ENCODE measurements around the gene HOXB8.

The HOXB8 gene

GRCh38 chr17:48639982-48640857 lies 25.1 kb upstream of the HOXB8 start:
- Histone ChIP-seq H3K36me3 (ENCODE audit: control insufficient read depth in 1 of 2, insufficient read depth in 2 of 2, low read depth in 1 of 2, low read length in 2 of 2) (no peaks in the 10 kb centered on the region), H2BK5ac (ENCODE audit: low read depth, low read length, poor library complexity, severe bottlenecking) (no peak overlapping the region), H3K18ac (ENCODE audit: low read depth in 1 of 2, low read length in 2 of 2) (no peak overlapping the region), H4K91ac (ENCODE audit: low read length) (no peak overlapping the region), H3K9me3 (ENCODE audit: control insufficient read depth, low read length) (no peaks in the 10 kb centered on the region), H2BK15ac (ENCODE audit: low read depth, poor library complexity, severe bottlenecking) (no peak overlapping the region), H3K4ac (ENCODE audit: low read depth in 1 of 2, low read length in 2 of 2) (no peak overlapping the region), H3K4me2 (ENCODE audit: low read length, poor library complexity, severe bottlenecking) (no peak overlapping the region), H3K4me3 (ENCODE audit: insufficient read depth in 1 of 2, low read depth in 1 of 2, low read length in 2 of 2) (no peak overlapping the region), H3K9ac (ENCODE audit: low read length) (no peak overlapping the region), H3K23ac (ENCODE audit: low read length in 2 of 2) (no peak overlapping the region), H2BK120ac (ENCODE audit: low read depth, low read length) (no peak overlapping the region), H2AFZ (ENCODE audit: low read depth, low read length) (no peak overlapping the region), H2AK5ac (ENCODE audit: low read length, severe bottlenecking) (no peak overlapping the region), H2BK12ac (ENCODE audit: low read length in 2 of 2) (peak overlapping the region in 1 of 2 experiments; percentile 47), H3K14ac (ENCODE audit: low read length in 2 of 2) (no peak overlapping the region), H3K79me1 (replicated peaks; ENCODE audit: low read length, poor library complexity, severe bottlenecking) (no peaks in the 10 kb centered on the region), H4K8ac (ENCODE audit: low read length) (no peak overlapping the region), H3K4me1 (ENCODE audit: control insufficient read depth, insufficient read depth, low read depth, low read length) (peaks cover 4% of the 10 kb centered on the region), H3K27ac (ENCODE audit: low read length, poor library complexity, severe bottlenecking) (no peak overlapping the region), H3K27me3 (ENCODE audit: control insufficient read depth in 1 of 2, insufficient read depth in 1 of 2, low read length in 2 of 2) (peaks cover 99 to 100% of the 10 kb centered on the region in 2 experiments)
- WGBS: 35% methylated on average over 2 of the region's 6 CpGs
- DNase-seq: peak; percentile 50

GRCh38 chr17:48639136-48639535 lies 24.0 kb upstream of the HOXB8 start:
- Histone ChIP-seq H2BK120ac (ENCODE audit: low read depth, low read length) (peak overlapping the region; percentile 43), H3K4me2 (ENCODE audit: low read length, poor library complexity, severe bottlenecking) (no peak overlapping the region), H3K18ac (ENCODE audit: low read depth in 1 of 2, low read length in 2 of 2) (peak overlapping the region in 1 of 2 experiments; percentile 77), H3K36me3 (ENCODE audit: control insufficient read depth in 1 of 2, insufficient read depth in 2 of 2, low read depth in 1 of 2, low read length in 2 of 2) (no peaks in the 10 kb centered on the region), H3K14ac (ENCODE audit: low read length in 2 of 2) (peak overlapping the region in 1 of 2 experiments; percentile 28), H4K91ac (ENCODE audit: low read length) (peak overlapping the region; percentile 85), H3K4ac (ENCODE audit: low read depth in 1 of 2, low read length in 2 of 2) (peak overlapping the region; percentile 76 to 85), H3K9ac (ENCODE audit: low read length) (no peak overlapping the region), H2AK5ac (ENCODE audit: low read length, severe bottlenecking) (no peak overlapping the region), H2BK15ac (ENCODE audit: low read depth, poor library complexity, severe bottlenecking) (no peak overlapping the region), H3K9me3 (ENCODE audit: control insufficient read depth, low read length) (no peaks in the 10 kb centered on the region), H3K4me3 (ENCODE audit: insufficient read depth in 1 of 2, low read depth in 1 of 2, low read length in 2 of 2) (no peak overlapping the region), H2BK12ac (ENCODE audit: low read length in 2 of 2) (peak overlapping the region; percentile 14 to 71), H3K27me3 (ENCODE audit: control insufficient read depth in 1 of 2, insufficient read depth in 1 of 2, low read length in 2 of 2) (peaks cover 99 to 100% of the 10 kb centered on the region in 2 experiments), H3K23ac (ENCODE audit: low read length in 2 of 2) (peak overlapping the region in 1 of 2 experiments; percentile 47), H2AFZ (ENCODE audit: low read depth, low read length) (no peak overlapping the region), H3K79me1 (replicated peaks; ENCODE audit: low read length, poor library complexity, severe bottlenecking) (no peaks in the 10 kb centered on the region), H3K27ac (ENCODE audit: low read length, poor library complexity, severe bottlenecking) (no peak overlapping the region), H4K8ac (ENCODE audit: low read length) (no peak overlapping the region), H3K4me1 (ENCODE audit: control insufficient read depth, insufficient read depth, low read depth, low read length) (peaks cover 4% of the 10 kb centered on the region), H2BK5ac (ENCODE audit: low read depth, low read length, poor library complexity, severe bottlenecking) (no peak overlapping the region)
- WGBS: 72% methylated on average over 5 of the region's 5 CpGs
- DNase-seq: no peak

- 35% methylated on average over 14 of the region's 18 CpGs for WGBS
- Histone ChIP-seq H3K18ac (ENCODE audit: low read depth in 1 of 2, low read length in 2 of 2) (peak overlapping the region in 1 of 2 experiments; percentile 56), H3K4me3 (ENCODE audit: insufficient read depth in 1 of 2, low read depth in 1 of 2, low read length in 2 of 2) (no peak overlapping the region), H4K8ac (ENCODE audit: low read length) (peak overlapping the region; percentile 61), H2AK5ac (ENCODE audit: low read length, severe bottlenecking) (no peak overlapping the region), H2BK5ac (ENCODE audit: low read depth, low read length, poor library complexity, severe bottlenecking) (no peak overlapping the region), H3K4me1 (ENCODE audit: control insufficient read depth, insufficient read depth, low read depth, low read length) (peaks cover 9% of the 10 kb centered on the region), H2BK120ac (ENCODE audit: low read depth, low read length) (no peak overlapping the region), H2BK15ac (ENCODE audit: low read depth, poor library complexity, severe bottlenecking) (no peak overlapping the region), H4K91ac (ENCODE audit: low read length) (no peak overlapping the region), H3K9me3 (ENCODE audit: control insufficient read depth, low read length) (no peaks in the 10 kb centered on the region), H3K14ac (ENCODE audit: low read length in 2 of 2) (peak overlapping the region in 1 of 2 experiments; percentile 30), H2BK12ac (ENCODE audit: low read length in 2 of 2) (peak overlapping the region in 1 of 2 experiments; percentile 63), H3K4ac (ENCODE audit: low read depth in 1 of 2, low read length in 2 of 2) (peak overlapping the region; percentile 24 to 46), H3K4me2 (ENCODE audit: low read length, poor library complexity, severe bottlenecking) (no peak overlapping the region), H3K79me1 (replicated peaks; ENCODE audit: low read length, poor library complexity, severe bottlenecking) (no peaks in the 10 kb centered on the region), H3K27me3 (ENCODE audit: control insufficient read depth in 1 of 2, insufficient read depth in 1 of 2, low read length in 2 of 2) (peaks cover 99 to 100% of the 10 kb centered on the region in 2 experiments), H2AFZ (ENCODE audit: low read depth, low read length) (no peak overlapping the region), H3K36me3 (ENCODE audit: control insufficient read depth in 1 of 2, insufficient read depth in 2 of 2, low read depth in 1 of 2, low read length in 2 of 2) (no peaks in the 10 kb centered on the region), H3K27ac (ENCODE audit: low read length, poor library complexity, severe bottlenecking) (no peak overlapping the region), H3K23ac (ENCODE audit: low read length in 2 of 2) (no peak overlapping the region), H3K9ac (ENCODE audit: low read length) (no peak overlapping the region)
- DNase-seq: peak; percentile 99
Observed at GRCh38 chr17:48637323-48638260, 22.5 kb upstream of the HOXB8 start.

Data from mesenchymal stem cell (in vitro differentiated cells and primary cell).